GM08714 (cell line): ENCODE results near the gene KCNG2.

ENCODE experiments used
- H3K4me3 ChIP-seq: fragments of 200-500 bp; sonication (Bioruptor generic); 2 replicates; pipeline ENCODE4 v1.5.1; 2014; ENCODE audit warnings: mild to moderate bottlenecking, low read length, inconsistent platforms
- ZNF274 ChIP-seq: IDR thresholded peaks from 2 replicates; pipeline ENCODE4 v1.6.1; 2012; ENCODE audit warnings: mild to moderate bottlenecking, low read depth, low read length

KCNG2 gene

DNA sequence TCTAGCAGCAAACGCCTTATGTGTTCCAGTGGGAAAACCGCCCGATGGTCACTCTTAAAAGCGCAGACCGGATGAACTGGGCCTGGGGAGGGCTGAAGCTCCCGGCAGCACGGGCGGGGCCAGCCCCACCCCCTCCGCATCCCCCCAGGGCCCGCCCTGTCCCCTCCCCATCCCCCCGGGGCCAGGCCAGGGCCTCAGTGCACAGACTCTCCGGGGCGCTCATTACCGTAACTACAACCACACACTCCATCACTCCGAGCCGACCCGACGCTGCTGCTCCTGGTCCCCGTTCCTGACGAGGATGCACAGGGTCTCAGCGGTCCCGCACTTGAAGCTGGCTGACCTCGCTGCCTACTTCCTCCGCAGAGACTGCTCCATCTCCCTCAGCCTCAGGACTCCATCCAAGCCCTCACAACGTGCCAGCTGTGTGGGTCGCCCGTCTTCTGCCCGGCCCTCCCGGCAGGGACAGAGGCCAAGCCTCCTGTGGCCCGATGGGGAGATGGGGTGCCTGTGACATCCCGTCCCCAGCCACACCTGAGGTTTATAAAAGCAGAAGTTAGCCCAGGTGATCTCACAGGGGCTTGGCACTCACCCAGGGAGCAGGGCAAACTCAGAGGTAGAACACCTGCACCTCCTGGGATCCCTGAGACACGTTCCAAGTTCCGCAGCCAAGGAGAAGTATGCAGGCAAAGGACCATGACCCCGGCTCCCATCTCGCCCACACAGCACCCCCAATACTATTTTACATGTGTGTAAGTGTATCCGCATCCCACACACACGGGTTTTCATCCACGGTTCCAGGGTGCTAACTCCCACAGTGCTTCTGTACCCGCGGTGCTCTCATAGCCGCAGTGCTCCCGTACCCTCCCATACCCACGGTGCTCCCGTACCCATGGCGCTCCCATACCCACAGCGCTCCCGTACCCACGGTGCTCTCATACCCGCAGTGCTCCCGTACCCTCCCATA, 117.7 kb downstream of the KCNG2 start:
- H3K4me3 ChIP-seq = no peak overlapping the region
- TF ChIP-seq ZNF274 = no peak

DNA sequence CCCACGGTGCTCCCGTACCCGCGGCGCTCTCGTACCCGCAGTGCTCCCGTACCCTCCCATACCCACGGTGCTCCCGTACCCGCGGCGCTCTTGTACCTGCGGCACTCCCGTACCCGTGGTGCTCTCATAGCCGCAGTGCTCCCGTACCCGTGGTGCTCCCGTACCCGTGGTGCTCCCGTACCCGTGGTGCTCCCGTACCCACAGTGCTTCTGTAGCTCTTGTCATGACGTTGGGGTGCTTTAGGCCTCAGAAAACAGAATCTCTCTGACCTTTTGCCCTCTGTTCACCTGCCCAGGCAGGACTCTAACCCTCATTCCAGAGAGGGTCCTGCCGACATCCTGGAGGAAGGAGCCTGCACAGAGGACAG, 118.4 kb downstream of the KCNG2 start:
- no peak overlapping the region for H3K4me3 ChIP-seq
- TF ChIP-seq ZNF274 = no peak

DNA sequence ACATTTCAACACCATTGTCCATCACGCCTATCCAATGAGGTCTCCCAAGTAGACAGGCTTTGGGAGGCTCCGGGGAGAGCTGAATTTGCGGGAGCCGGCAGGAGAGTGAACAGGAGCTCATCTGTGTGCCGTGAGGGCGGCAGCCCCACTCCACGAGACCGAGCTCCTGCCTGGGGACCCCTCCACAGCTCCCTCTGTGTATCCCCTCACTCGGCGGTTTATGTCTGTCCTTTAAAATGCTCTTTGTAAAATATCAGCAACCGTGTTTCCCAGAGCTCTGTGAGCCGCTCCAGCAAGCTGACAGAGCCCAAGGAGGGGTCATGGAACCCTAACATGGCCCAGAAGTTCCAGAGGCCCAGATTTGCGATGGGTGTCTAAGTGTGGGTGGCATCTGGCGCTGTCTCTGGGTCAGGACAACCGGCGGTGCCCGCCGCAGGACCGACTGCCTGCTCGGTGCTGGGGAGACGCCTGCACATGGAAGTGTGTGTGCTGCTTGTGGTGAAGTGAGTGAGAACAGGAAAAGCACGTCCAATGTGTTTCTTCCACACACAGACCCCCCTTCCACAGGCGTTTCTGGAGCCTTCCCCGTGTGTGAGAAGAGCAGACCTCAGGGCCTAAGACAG, 118.9 kb downstream of the KCNG2 start:
- TF ChIP-seq ZNF274 = no peak
- no peak overlapping the region for H3K4me3 ChIP-seq

- no peak for TF ChIP-seq ZNF274
- no peak overlapping the region for H3K4me3 ChIP-seq
Observed at GRCh38 chr18:79917169-79917852, 119.6 kb downstream of the KCNG2 start.

DNA sequence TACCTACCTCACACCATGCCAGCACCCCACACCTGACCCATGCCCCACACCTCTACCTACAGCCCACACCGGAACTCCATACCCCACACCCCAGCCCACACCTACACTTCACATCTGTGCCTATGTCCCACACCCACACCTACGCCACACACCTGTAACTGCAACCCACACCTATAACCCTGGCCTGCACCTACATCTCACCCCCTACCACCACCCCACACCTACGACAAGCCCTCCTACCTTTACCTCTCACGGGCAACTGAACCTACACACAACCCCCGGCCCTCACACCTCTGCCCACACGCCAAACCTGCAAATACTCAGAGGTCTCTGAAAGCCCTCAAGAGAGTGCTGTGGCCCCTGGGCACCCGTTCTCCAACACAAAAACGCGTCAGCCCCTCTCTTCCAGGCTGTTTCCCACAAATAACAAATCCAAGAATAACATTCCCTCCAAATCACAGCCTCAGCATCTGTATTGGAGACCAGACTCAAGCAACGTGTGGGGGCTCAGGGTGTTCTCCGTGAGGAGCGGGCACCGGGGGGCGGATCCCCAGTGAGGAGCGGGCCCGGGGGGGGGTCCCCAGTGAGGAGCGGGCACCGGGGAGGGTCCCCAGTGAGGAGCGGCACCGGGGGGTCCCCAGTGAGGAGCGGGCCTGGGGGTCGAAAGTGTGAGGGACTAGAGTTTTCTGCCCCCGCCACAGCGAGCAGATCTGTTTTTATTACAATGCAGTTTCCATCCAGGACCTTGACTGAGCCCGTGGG, 120.3 kb downstream of the KCNG2 start:
- H3K4me3 ChIP-seq = no peak overlapping the region
- TF ChIP-seq ZNF274 = no peak

DNA sequence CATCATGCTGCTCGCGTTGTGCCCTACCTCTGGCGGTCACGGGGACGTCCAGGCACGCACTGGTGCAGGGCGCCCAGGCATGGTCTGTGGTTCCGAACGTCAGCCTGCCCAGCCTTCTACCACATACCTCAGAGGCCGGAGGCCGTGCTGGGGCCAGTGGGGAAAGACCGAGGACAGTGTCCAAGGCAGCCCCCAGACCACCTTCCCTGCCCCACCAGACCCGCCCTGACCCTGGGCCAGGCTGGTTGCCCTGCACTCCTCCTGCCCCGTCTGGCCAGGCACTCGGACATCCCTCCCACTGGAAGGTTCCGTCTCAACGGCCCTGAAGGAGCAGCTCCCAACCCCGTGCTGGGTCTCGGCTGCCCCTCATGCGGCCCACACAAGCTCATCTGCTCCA, 120.9 kb downstream of the KCNG2 start:
- no peak for TF ChIP-seq ZNF274
- no peak overlapping the region for H3K4me3 ChIP-seq

GRCh38 chr18:79919089-79919488, 121.4 kb downstream of the KCNG2 start:
- TF ChIP-seq ZNF274 = no peak
- no peak overlapping the region for H3K4me3 ChIP-seq

DNA sequence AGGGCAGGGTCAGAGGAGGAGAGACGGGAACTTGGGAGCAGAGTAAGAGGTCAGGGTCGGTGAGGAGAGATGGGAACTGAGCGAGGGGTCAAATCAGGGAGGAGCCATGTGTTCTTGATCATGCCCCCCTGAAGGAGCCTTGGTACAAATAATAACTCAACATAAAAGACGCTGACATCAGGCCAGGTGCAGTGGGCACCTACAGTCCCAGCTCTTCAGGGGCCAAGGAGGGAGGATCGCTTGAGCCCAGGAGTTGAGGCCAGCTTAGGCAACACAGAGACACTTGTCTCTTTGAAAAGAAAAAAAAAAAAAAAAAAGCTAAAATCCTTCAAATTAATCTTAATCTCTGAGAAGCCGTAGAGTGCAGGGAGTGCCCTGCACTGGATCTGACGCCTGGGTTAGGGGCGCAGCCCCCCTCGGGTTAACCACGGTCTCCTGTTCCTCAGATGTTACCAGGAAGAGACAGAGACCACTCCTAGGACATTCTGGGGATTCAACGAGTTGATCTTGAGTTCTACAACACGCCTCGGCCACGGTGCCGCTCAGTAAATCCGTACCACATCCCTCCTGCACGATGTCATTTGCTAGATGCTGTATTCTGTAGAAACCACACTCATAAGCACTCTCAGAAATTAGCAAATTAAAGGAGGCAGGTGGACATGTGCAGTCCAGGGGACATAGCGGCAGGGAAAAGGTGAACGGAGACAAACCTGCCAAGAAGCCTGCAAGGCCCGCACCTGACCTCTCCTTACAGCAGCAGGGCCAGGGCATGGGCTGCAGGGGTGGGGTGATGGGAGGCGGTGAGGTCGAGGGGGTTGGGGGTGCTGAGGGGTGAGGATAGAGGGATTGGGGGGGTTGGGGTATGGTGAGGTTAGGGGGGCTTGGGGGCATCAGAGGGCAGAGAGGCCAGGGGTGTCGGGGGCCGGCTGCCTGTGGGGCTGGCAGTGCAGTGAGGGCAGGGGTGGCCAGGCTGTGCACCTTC, 124.5 kb downstream of the KCNG2 start:
- no peak overlapping the region for H3K4me3 ChIP-seq
- no peak for TF ChIP-seq ZNF274

- H3K4me3 ChIP-seq = no peak overlapping the region
- TF ChIP-seq ZNF274 = no peak
Observed at GRCh38 chr18:79922971-79923411, 125.3 kb downstream of the KCNG2 start.

- no peak overlapping the region for H3K4me3 ChIP-seq
- no peak for TF ChIP-seq ZNF274
Observed at GRCh38 chr18:79923896-79924585, 126.3 kb downstream of the KCNG2 start.

- TF ChIP-seq ZNF274 = no peak
- H3K4me3 ChIP-seq = no peak overlapping the region
Observed at GRCh38 chr18:79924814-79925731, 127.3 kb downstream of the KCNG2 start.
